ENCODE results near the gene ZNF516.

ZNF516 gene

DNA sequence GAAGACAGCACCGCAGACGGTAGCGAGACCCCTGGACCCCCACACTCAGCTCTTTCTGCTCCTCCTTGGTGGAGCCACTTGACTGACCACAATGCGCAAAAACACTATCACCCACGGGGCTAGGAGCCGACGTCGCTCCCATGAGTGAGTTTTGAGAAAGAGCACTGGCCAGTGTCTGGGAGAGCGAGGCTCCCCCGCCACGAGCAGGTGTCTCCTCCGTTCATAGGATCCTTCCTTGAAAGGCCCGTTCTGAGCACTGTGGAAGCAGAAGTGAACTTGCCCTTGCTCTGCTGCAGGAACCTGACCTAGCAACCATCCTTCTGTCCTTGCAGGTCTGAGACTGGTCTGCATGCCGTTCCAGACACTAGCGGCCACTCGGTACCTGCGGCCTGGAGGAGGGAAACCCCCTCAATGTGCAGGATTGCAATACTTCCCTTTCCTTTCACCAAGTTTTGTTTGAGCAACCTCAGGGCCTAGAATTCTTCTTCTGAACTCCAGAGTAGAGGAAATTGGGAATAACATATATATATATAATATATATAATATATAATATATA is 12.9 kb upstream of the ZNF516 start:
- DNase-seq: no peak

DNA sequence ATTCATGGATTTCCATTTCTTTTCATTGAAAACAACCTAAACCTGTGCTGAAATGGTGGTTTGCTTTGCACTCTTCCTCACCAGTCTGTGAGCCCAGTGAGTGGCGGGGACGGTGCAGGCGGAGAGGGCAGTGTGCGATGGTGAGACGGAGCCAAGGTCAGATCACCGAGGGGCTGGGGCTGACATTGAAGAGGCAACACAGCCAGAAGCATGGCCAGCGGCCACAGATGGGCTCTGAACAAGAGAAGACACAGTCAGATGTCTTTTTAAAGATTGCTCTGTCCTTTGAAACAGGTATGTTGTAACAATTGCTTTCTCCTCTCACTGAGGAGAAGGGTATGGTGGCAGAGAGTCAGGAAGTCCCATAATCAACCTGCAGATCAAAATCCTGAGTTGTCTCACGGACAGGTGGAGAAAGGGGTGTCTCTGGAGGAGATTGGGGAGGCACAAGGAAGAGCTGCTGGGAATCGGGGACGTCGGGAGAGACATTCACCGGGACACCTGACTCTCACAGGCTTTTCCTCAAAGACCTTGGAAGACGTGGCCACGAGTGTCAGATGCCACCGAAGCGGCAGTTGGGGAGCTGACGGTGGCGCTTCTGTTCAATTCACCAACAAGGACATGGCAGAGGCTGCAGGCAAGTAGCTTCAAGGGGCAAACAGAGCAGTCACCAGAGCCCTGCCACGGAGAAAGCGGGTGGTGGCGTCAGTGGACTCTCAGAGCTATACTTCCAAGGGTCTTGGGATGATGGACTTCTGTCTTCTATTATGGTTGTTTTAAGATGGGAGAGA is 12.1 kb upstream of the ZNF516 start:
- no peak for DNase-seq

DNA sequence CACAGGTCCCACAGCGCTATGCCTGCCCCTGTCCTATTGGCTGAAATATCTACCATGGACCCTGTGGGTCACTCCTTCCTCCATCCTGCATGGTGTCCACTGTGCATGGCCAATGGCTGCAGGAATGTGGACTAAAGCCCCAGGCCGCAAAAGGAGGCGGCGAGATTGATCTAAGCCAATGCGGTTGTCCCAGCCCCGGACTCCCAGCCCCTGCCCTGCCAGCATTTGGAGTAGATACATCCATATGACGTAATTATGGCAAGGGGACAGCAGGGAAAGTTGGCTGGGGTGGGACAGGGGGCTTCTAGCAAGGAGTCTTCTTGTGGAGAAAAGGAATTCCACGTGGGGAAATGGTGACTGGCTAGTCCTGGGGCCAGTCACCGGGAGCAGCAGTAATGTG is 11.4 kb upstream of the ZNF516 start:
- no peak for DNase-seq

DNA sequence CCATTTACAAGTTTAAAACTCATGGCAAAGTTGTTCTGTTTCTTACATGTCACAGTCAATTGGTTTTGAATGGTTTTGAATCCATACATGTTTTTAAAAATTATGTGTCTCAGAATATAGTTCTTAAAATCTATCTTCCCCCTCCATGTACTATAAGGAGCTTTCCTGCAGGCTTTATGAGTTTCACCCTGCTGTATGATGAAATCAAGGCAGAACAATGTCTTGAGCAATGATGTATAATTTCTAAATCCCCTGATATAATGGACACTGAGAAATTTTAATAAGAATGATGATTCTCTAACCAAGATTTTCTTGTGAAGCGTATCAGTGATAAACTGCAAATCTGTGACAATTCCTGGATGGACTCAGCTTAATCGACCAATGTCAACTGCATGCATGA is 10.6 kb upstream of the ZNF516 start:
- no peak for DNase-seq

DNA sequence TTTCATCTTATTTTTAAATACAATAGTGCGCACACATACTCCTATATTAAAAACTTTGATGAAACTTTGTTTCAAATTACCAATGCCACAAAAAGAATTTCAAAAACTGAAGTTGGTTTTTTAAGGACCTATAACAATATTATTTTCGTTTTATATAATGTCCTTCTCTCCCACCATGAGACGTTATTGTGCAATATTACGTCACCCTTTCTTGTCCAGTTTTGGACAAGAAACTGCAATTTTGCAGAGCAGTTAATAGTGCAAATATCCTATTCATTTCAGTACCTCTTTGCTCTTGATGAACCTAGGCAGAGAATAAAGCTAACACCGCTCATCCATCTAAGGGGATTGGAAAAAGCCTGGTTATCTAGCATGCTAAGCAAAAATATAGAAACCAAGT is 9.7 kb upstream of the ZNF516 start:
- DNase-seq: no peak

DNA sequence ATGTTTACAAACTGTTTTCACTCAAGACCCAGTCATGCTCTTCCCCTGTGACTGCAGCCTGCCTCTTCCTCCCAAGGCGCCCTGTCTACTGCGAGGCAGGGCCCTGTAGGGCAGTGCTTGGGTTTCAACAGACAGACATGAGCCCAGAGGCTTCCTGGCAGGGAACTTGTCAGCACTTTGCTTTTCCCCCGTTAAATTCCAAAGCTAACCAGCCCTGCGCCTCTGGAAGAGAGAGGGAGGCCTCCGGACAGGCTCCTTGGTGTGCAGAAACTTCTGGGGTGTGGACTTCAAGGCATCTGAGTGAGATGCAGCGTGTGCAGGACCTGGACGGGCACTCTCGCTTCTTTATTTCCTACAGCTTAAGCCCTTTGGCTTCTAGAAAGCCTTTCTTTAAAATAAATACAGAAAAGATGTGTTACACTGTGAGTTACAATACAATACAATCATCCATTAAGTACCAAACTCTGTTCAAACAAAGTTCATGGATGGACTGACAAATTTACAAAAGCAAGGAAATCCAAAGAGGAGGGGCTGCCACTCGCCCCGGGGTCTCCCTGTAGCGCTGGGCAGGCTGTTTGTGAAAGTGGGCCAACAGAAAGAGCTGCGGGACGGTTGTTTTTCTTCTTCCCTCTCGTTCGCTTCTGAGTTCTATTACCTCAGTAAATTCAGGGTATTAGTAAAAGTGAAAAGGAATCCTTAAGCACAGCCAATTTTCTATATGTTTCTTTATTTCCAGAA is 8.8 kb upstream of the ZNF516 start:
- DNase-seq: no peak

DNA sequence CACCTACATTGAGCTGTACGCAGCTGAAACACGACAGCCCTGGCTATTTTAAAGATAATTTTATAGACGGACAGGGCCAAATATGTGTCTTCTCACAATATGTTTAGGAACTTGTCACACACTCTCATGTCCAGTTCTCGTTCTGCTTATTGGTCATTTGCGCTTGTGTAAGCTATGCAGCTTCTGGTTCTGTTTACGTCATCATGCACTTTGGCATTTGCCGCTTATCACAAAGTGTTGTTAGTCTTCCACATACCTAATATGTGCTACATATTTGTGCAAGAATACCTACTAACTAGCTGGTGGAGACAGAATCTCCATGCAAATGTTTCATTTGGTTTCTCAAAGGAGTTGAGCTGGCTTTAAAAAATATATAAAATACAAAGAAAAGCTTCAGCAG is 7.5 kb upstream of the ZNF516 start:
- DNase-seq: no peak

DNA sequence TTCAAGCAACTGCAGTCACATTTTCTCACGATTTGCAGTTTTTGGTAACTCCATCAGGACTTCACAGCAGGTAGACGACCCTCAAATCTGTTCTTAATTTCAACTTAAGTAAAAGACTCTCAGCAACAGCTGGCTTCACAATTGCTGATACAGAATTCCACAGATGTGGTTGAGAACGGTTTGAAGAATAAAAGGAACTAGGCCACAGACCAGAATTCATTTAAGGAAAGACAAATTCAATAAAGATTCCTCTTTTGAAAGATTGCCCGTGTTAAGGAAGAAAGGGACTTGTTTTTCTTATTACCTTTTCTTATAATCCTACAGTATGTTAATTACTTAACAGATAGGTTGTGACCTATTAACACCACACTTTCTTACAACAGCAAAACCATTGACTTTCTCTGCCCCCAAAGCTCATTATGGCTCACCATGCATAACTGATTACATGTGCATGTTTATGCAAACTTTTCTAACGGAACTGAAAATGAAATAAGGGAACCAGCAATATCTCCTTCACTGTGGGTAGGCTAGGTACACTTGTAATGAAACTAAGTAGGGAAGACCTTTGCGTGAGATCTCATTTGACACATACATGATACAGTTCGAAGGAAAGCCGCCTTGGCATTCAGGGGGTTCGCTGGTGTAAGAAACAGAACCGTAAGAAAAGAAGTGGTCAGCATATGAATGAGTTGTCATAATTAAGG is 4.7 kb upstream of the ZNF516 start:
- peak; percentile 31 to 62 for DNase-seq

DNA sequence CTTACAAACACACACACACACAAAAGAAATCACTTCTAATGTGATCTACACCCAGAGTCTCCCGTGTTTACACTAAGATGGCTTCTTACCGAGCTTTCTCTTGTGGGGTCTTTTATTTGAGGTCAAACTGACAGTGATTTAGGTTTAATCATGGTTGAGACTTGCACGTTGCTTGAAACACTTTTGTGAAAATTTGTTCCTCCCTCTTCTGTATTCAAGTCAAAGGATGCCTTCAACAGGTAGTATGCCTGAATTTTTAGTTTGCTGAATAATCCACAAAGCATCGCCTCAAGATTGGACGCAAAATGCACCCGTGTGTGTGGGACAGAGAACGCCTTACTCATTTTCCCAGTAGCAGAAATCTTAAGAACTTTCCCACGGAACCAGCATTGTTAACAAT is 4.0 kb upstream of the ZNF516 start:
- DNase-seq: no peak

DNA sequence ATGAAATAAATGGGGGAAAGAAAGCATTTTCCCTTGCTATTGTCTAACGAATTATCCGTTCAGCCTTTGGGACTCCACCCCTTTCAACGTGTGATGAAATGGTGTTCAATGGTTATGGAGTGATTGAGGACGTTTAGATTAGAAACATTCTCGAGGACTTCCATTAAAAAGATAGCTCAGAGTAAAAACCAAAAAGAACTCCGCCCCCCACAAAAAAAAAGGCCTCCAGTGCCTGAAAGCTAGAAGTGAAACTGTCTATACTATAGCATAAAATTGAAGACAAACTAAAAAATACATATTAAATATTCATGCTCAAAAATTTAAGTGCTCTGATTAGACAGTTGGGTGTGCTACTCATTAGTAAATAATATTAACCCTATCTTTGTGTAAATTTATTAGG is 3.0 kb upstream of the ZNF516 start:
- DNase-seq: no peak

DNA sequence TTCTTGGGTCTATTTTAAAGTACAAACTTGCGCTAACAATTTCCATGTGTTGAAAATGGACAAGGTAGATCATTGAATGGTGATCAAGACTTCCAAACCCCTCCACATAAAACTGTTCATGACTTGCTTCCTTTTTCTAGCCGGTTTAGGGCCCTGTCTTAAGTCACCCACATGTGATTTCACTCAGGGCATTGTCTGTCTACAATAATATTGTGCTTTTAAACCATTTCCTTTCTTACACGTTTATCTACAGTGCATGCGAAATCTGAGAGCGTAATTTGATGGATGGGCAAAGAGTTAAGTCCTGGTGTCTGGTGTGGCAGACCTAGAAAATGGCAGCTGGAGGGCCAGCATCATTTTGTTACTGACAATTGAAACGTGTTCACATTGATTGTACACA is 2.0 kb upstream of the ZNF516 start:
- DNase-seq: no peak

DNA sequence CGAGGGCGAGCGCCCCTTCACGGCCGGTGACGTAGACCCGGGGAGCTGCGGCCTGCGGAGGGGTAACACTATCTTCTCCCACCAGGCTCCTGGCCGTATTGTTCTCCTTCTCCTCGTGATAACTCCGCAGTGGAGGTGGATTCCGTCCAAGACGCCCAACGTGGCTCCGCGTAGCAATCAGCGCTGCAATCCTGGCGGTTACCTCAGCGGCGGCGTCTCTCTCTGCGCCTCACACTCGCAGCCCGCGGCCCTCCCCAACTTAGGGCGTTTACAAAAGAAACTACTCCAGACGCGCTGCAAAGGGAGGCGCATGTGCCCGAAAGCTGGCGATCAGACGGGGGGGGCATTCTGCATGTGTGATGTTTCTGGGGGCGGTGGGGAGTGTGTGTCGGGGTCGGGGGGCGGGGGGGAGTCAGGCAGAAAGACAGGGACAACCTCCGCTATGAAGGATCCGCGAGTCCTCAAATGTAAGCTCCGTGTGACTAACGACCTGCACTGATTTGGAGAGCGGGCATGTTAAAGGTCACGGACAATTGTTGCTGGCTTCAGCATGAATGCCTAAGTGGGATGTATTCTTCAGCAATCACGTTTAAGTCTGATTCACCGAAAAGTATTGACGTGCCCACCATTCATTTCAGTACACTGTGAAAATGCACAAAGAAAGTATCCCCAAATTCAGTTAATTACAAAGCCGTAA is 1.3 kb upstream of the ZNF516 start:
- DNase-seq: peak; percentile 22 to 55

DNA sequence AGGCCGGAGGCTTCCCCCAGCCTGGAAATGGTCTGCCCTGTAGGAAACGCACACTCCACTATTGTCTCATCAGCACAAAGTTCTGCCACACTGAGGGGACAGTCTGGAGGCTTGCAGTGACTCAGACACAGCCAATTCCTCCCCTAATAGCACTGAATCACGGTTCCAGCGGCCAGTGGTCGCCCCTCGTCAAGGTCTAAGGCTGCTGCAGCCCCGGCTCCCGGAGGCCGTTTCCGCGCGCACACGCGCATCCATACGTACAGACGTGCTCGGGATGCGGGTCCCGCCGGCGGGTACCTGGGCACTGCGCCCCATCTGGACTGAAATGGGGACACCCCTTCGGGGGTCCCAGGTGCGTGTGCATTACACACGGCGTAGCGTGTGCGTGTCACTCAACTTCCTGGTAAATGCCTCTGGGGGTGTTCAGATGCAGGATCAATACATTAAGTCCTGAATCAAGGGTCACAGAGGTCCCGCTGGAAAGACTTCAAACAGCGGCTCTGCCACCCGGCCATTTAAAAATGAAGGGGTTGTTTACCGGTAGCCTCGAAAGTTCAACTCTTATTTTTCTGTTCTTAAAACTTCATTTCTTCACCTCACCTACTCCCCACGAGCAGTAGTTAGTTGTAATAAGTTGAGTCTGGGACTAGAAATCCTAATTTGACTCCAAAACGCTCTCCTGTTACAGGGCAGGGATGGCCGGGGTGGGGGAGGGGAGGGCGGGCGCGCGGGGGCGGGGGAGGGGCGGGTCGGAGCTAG is 572 bp upstream of the ZNF516 start:
- peak; percentile 30 to 75 for DNase-seq

DNA sequence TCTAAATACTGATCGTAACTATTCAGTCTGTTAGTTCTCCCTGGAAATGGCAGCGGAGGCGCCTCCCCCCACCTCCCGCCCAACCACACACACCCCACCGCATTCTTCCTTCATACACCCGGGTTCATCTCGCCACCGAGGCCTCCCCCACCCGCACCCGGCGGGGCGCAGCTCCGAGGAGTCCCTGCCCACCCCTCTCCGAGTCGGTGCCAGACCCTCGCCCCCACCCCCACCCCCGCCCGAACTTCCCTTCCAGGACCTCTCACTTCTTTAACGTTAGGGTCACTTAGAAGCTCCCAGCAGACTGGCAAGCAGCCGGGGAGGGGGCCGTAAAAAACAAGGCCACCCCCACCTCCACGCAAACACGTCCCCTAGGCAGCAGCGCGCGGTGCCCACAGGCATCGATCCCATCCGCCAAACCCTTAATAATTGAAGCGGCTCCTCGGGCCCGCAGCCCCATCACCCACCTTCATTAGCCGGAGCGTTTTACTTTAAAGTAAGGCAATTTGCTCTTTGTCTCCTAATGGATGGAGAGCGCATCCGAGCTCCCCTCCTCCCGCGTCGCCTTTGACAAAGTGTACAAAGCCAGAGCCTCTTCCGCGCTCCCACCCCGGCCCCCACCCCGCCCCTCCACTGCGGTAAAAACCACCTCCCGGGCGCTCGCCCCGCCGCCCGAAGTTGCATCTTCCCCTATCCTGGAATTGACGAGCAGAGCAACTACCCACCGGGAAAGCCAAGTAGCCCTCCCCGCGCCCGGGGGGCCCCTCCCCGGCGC is 624 bp downstream of the ZNF516 start:
- peak in 1 of 2 experiments; percentile 38 for DNase-seq

DNA sequence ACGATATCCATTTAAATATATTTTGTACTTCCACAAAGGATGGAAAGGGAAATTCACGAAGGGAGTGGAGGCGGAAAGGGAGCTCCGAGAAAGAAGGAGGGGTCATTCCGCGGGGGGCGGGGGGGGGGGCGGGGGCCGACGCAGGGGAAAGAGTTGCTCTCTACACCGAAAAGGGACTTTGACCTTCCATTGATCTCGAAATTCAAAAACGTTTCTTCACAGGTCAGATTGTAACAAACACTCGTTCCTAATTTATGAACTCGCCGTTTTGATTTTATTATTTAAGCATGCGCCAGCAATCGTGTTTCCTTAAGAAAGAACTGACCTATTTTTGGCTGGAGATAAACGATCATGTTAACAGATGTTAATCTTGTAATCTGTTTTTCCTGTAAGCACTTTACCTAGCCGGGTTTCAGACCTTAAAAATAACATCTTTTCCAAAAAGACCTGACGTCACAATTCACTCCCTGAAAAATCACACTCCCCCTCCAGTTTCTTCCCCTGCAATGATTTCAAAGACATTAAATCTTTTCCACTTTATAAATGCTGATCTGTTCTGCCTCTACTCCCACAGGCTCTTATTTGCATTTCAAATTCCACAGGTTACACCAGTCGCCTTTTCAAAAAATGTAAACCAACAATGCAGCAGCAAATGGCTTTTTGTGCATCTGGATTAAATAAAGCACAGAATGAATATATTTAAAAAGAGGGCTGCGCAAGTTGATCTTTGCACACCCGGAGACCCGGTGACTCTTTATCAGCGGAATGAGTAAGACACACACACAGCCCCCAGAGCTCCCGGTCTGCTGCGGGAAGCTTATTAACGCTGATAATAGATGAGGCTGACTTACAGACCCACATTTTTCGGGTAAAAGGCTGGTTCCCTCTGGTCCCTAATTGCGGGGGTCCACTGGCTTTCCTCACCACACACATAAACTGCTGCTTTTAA is 1.6 kb downstream of the ZNF516 start:
- peak; percentile 31 to 49 for DNase-seq

DNA sequence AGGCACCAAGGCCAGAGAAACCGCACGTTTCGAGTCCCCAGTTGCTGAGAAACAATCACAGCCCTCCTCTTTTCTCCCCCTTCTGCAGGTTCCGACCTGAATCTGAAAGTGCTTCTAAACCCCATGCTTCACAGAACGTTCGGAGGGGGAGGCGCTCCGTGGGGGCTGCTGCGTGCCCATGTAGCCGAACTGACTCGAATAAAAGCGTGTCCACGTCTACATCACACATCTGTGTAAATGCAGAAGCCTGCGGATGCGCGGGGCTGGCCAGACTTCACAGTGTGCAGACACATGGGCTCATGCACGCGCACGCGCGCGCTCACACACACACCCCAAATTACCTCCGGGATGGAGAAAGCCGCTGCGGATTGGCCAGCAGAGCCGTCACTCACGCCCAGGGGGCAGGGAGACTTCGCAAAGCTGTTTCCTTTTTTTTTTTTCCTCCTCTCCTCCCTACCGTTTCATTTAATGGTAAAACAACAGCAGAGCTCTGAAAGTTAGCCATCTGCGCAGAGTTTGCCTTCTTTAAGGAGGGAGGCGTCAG is 2.3 kb downstream of the ZNF516 start:
- DNase-seq: peak; percentile 93 to 96

DNA sequence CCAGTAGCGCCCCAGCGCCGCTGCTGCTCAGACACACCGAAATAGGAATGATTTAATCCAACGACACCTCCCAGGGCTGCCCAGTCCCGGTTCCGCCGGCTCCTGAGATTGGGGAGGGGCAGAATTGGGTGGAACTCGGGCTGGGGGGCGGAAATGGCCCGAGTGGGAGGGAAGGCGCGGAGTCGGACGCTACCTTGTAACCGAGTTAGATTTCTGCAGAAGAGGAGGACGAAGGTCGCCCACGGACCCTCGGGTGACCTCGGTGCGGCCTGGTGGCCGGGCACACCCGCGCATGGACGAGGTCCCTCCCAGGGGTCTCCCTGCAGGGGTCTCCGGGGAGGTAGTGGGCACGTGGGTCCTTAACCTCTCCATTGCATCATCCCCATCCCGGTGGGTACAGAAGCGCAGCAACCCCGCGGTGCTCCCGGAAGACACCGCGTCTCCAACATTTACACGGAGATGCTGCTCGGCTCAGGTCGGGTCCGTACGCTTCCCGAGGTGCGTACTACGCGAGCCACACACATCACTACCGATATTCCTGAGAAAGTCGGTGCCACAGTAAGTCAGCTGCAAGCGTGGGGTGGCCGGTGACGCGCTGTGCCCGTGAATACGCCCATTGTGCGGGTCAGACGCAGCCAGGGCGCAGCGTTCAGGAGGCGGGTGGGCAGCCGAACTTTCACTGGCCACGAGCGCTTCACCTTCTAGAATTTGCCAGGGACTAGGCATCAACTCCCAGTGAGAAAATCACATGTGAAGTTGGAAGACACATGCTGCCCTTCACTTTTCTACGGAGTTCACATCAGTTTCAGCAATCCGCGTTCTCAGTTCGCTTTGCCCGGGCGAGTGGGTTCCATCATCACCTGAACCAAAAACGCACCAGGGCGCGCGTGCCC is 3.0 kb downstream of the ZNF516 start:
- peak in 1 of 2 experiments; percentile 60 for DNase-seq

DNA sequence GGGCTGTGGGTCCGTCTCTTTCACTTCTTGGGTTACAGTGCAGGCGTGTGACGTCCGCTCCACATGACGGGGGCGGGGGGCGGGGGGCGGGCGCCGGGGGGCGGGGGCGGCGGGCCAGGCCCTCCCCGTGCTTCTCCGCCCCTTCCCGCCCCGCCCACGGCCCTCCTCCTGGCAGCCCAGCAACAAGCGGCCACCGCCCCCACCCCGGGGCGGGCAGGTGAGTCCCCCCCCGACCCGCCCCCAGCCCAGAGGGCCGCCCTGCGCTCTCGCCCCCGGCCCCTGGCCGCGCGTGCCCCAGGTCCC is 3.6 kb downstream of the ZNF516 start:
- DNase-seq: peak in 1 of 2 experiments; percentile 55

All from NCI-H526 (cell line).